GM12878 (cell line): ENCODE results near the gene MYL12B. TPM values are rescaled to one million over a fixed set of nuclear protein-coding genes. Genes with fewer than 3 reads are reported as not detected.

ENCODE experiments used
- ATAC-seq: fragments of 200-7000 bp; cut with Tn5 transposase; 3 replicates; pipeline ENCODE4 v1.9.1; 2020; ENCODE audit warnings: mild to moderate bottlenecking, moderate library complexity
- BruUV-seq: library from RNA; stranded (reverse); fragments of 400-500 nt; replicated peaks from 2 replicates; lab custom pipeline; 2021; lab: Mats Ljungman, UMichigan
- CTCF ChIA-PET: fragments of 300-600 bp; sonication (Branson Sonifier 250); formaldehyde crosslinking; extraction: SDS; loops from one replicate; lab custom pipeline; 2021; ENCODE audit warnings: inconsistent platforms; lab: Yijun Ruan, JAX
- POLR2A ChIA-PET: fragments of 350-600 bp; formaldehyde crosslinking; extraction: SDS; loops from one replicate; lab custom pipeline; 2021; ENCODE audit warnings: inconsistent platforms; lab: Charles Lee
- RAD21 ChIA-PET: fragments of 300-600 bp; sonication (Branson Sonifier 250); formaldehyde crosslinking; loops from one replicate; lab custom pipeline; 2023; ENCODE audit warnings: antibody characterized with exemption; ENCODE audit not compliant: unreplicated experiment; lab: Charles Lee
- SMC1A ChIA-PET: fragments of 300-600 bp; sonication (Branson Sonifier 250); formaldehyde crosslinking; loops from one replicate; lab custom pipeline; 2023; ENCODE audit not compliant: unreplicated experiment, uncharacterized antibody; lab: Charles Lee
- DNase-seq: peaks from one replicate; pipeline ENCODE4 v3.0.0-alpha.2; 2011; ENCODE audit warnings: low read depth, low spot score
- FAIRE-seq: peaks from 3 replicates; lab custom pipeline; 2011; peaks lifted over from hg19 to GRCh38; lab: Jason Lieb, UNC
- H2AFZ ChIP-seq: 2 replicates; pipeline ENCODE4 v1.6.0; 2011; ENCODE audit warnings: low read depth, low read length, control low read depth; ENCODE audit not compliant: control insufficient read depth
- H3K27ac ChIP-seq: 2 replicates; pipeline ENCODE4 v1.5.1; 2011; ENCODE audit warnings: control low read depth; ENCODE audit not compliant: control insufficient read depth, insufficient read depth
- H3K27me3 ChIP-seq, 2 experiments: replicated peaks in 1 of 2; 2 replicates each; pipeline versions ENCODE4 v1.6.0 to v1.6.1; 2011; ENCODE audit warnings: low read length in 1 of 2; ENCODE audit not compliant: control insufficient read depth in 2 of 2, insufficient read depth in 2 of 2
- H3K36me3 ChIP-seq, 2 experiments: 2 replicates each; pipeline ENCODE4 v1.5.1; 2011; ENCODE audit warnings: low read length in 1 of 2; ENCODE audit not compliant: control insufficient read depth in 2 of 2, insufficient read depth in 2 of 2
- H3K4me1 ChIP-seq: 2 replicates; pipeline ENCODE4 v1.6.1; 2011; ENCODE audit warnings: mild to moderate bottlenecking, low read length, moderate library complexity, mixed read lengths; ENCODE audit not compliant: control insufficient read depth, insufficient read depth
- H3K4me2 ChIP-seq: 2 replicates; pipeline ENCODE4 v1.6.0; 2011; ENCODE audit warnings: control low read depth; ENCODE audit not compliant: control insufficient read depth, insufficient read depth
- H3K4me3 ChIP-seq: fragments of 200-600 bp; sonication (generic); 2 replicates; pipeline ENCODE4 v1.5.1; 2016
- H3K79me2 ChIP-seq: 2 replicates; pipeline ENCODE4 v1.6.0; 2011; ENCODE audit warnings: low read length; ENCODE audit not compliant: control insufficient read depth, insufficient read depth
- H3K9ac ChIP-seq: 2 replicates; pipeline ENCODE4 v1.8.0; 2011; ENCODE audit warnings: low read length, control low read depth, mixed read lengths; ENCODE audit not compliant: control insufficient read depth, insufficient read depth
- H3K9me3 ChIP-seq: replicated peaks from 3 replicates; pipeline ENCODE4 v1.5.1; 2011; ENCODE audit warnings: mild to moderate bottlenecking, low read length; ENCODE audit not compliant: control insufficient read depth, insufficient read depth
- H4K20me1 ChIP-seq: 2 replicates; pipeline ENCODE4 v1.6.0; 2011; ENCODE audit not compliant: control insufficient read depth, insufficient read depth
- CEBPB ChIP-seq, 2 experiments: fragments of 150-350 bp in 1 of 2; IDR thresholded peaks; 2 replicates each; pipeline ENCODE4 v1.6.1; 2012 to 2014; ENCODE audit warnings: low read depth in 2 of 2, low read length in 2 of 2, borderline replicate concordance in 1 of 2, inconsistent platforms in 1 of 2
- CHD2 ChIP-seq: IDR thresholded peaks from 2 replicates; pipeline ENCODE4 v1.6.1; 2011; ENCODE audit warnings: low read depth, low read length, improper control_type of control experiment, borderline replicate concordance
- HCFC1 ChIP-seq: fragments of 150-350 bp; IDR thresholded peaks from 2 replicates; pipeline ENCODE4 v1.6.1; 2014; ENCODE audit warnings: low read length
- JUNB ChIP-seq: IDR thresholded peaks from 2 replicates; pipeline ENCODE4 v1.6.1; 2016; ENCODE audit warnings: antibody characterized with exemption, mild to moderate bottlenecking
- KDM1A ChIP-seq: fragments of 200-600 bp; sonication (generic); IDR thresholded peaks from 2 replicates; pipeline ENCODE4 v1.6.1; 2016; ENCODE audit warnings: borderline replicate concordance
- MXI1 ChIP-seq: fragments of 150-350 bp; IDR thresholded peaks from 2 replicates; pipeline ENCODE4 v1.6.1; 2011; ENCODE audit warnings: low read depth, mild to moderate bottlenecking, inconsistent platforms, low read length, improper control_type of control experiment
- PAX8 ChIP-seq: fragments of 450-650 bp; IDR thresholded peaks from 2 replicates; pipeline ENCODE4 v1.6.1; 2017; ENCODE audit warnings: mild to moderate bottlenecking, moderate library complexity
- RUNX3 ChIP-seq: IDR thresholded peaks from 2 replicates; pipeline ENCODE4 v1.6.1; 2012; ENCODE audit warnings: low read length, inconsistent platforms
- STAT3 ChIP-seq: IDR thresholded peaks from 2 replicates; pipeline ENCODE4 v1.6.1; 2011; ENCODE audit warnings: low read depth, low read length, improper control_type of control experiment
- YBX1 ChIP-seq: fragments of 450-650 bp; IDR thresholded peaks from 2 replicates; pipeline ENCODE4 v1.6.1; 2016; ENCODE audit warnings: antibody characterized with exemption
- YY1 ChIP-seq: IDR thresholded peaks from 2 replicates; pipeline ENCODE4 v1.6.1; 2011; ENCODE audit warnings: low read depth, mild to moderate bottlenecking, low read length
- WGBS: methylation state at CpG from one replicate; pipeline ENCODE4 v1.1.6; 2016; ENCODE audit warnings: low lambda C conversion rate; ENCODE audit not compliant: insufficient replicate concordance, insufficient coverage; ENCODE audit errors: missing lambda C conversion rate; 5-methylcytosine and 5-hydroxymethylcytosine counted together
- in situ Hi-C: fragments of 300-500 bp; cut with MboI; formaldehyde crosslinking; loops from 9 replicates; pipeline ENCODE4 v1.14.3; 2018; ENCODE audit warnings: mixed read lengths
- intact Hi-C: fragments of 100-400 bp; cut with micrococcal nuclease; formaldehyde crosslinking; loops from one replicate; pipeline ENCODE4 v1.14.2; 2022; ENCODE audit not compliant: unreplicated experiment
- polyA plus RNA-seq, 11 experiments: library from polyadenylated mRNA; depleted of rRNA in 4 of 11; unstranded in 6 of 11; stranded (reverse) in 5 of 11; fragments of >200 nt; fragmentation: Nextera tagmentation in 4 of 11; fragmentation: Illumina TruSeq in 1 of 11; extraction: Ambion mirVana in 4 of 11; extraction: Trizol in 1 of 11; gene quantifications; 1 replicate in 1 of 11; 2 replicates in 10 of 11; pipeline versions ENCODE4 v1.2.1 to v1.2.3, GENCODE V29; 2011 to 2016; ENCODE audit warnings: inconsistent platforms in 2 of 11, missing spikeins in 2 of 11, low read depth in 1 of 11
- total RNA-seq, 4 experiments: library from RNA; depleted of rRNA in 3 of 4; stranded (reverse); fragments of >200 nt in 3 of 4; fragmentation: Illumina TruSeq in 1 of 4; extraction: Trizol in 1 of 4; gene quantifications; 2 replicates each; pipeline versions ENCODE4 v1.2.1 to v1.2.3, GENCODE V29; 2013 to 2021
- TF ChIP-seq, protein P1 (sequence below), 3 experiments: IDR thresholded peaks in 2 of 3; conservative IDR thresholded peaks in 1 of 3; 2 replicates each; pipeline ENCODE4 v1.5.1; 2011; ENCODE audit warnings: low read depth in 3 of 3, low read length in 3 of 3, mild to moderate bottlenecking in 3 of 3, control low read depth in 2 of 3, moderate library complexity in 2 of 3, inconsistent platforms in 1 of 3, mixed read lengths in 1 of 3; ENCODE audit not compliant: control insufficient read depth in 2 of 3, insufficient read depth in 1 of 3; ENCODE audit errors: extremely low read depth in 1 of 3
- TF ChIP-seq, protein P2 (sequence below): fragments of 450-650 bp; IDR thresholded peaks from 2 replicates; pipeline ENCODE4 v1.6.1; 2014; ENCODE audit warnings: mild to moderate bottlenecking
- TF ChIP-seq, protein P3 (sequence below): fragments of 450-650 bp; IDR thresholded peaks from 2 replicates; pipeline ENCODE4 v1.6.1; 2017; ENCODE audit warnings: mild to moderate bottlenecking, moderate library complexity
- TF ChIP-seq, protein P4 (sequence below): fragments of 450-650 bp; formaldehyde crosslinking; IDR thresholded peaks from 2 replicates; pipeline ENCODE4 v1.4.0; 2022; ENCODE audit warnings: mild to moderate bottlenecking, moderate library complexity

MYL12B gene
- total and polyA plus RNA-seq, 10 of the 15 experiments (the other 5 are each of a cell fraction or from before 2014, with no cell fraction given): 179 to 739 (median 400) TPM

DNA sequence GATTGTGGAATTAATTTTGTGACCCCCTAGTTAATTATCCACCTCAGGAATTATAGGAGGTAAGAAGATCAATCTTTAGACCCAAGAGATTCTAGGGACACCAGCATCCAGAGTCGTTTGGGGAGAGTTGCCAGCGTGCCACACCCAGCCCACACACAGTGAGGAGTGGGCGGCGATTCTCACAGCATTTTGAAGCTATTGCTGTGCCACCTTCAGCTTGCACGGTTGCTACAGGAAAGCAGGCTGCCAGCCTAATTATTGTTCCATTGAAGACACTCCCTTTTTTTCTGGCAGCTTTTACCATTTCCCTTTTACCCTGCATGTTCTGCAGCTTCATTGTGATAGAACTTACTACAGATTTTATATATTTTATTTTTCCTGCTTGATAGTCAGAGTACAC lies 27.5 kb upstream of the MYL12B start:
- Histone ChIP-seq H2AFZ (no peak overlapping the region), H3K27me3 (no peaks in the 10 kb centered on the region), H3K4me1 (no peaks in the 10 kb centered on the region), H3K79me2 (no peaks in the 10 kb centered on the region), H3K9me3 (no peaks in the 10 kb centered on the region; the same call in 2 of the 3 replicates), H3K36me3 (no peaks in the 10 kb centered on the region), H3K9ac (no peak overlapping the region), H3K27ac (no peak overlapping the region), H3K4me2 (no peak overlapping the region), H4K20me1 (no peaks in the 10 kb centered on the region), H3K4me3 (no peak overlapping the region)
- FAIRE-seq: no peak
- ChIA-PET POLR2A (no interaction called here), SMC1A (interaction anchor here (0.8 to 1.6 kb wide), 7 partner anchors 10 to 106 kb away, joined by 3 to 7 read pairs (median 3); no protein-coding TSS in a partner anchor), CTCF (interaction anchor here (0.5 to 1.1 kb wide), 5 partner anchors 12 to 306 kb away, joined by 3 to 4 read pairs (median 3); no protein-coding TSS in a partner anchor), RAD21 (interaction anchor here (1.1 kb wide), 1 partner anchor 83 kb away, joined by 3 read pairs; no protein-coding TSS in a partner anchor)
- 67% methylated on average over 5 of the region's 5 CpGs for WGBS
- ATAC-seq: no peak
- in situ Hi-C loops (no loop called here), intact Hi-C loops (no loop called here)
- BruUV-seq: no TSS peak
- no peak for DNase-seq
- TF ChIP-seq CHD2 (no peak), HCFC1 (no peak), KDM1A (no peak), MXI1 (no peak), CEBPB (IDR thresholded peaks at IDR 0.05; ENCODE audit: borderline replicate concordance in 1 of 2, low read depth in 2 of 2, low read length in 2 of 2) (no peak), PAX8 (no peak), YBX1 (no peak), STAT3 (no peak), YY1 (no peak), RUNX3 (no peak), JUNB (no peak)
- TF ChIP-seq, protein P1, sequence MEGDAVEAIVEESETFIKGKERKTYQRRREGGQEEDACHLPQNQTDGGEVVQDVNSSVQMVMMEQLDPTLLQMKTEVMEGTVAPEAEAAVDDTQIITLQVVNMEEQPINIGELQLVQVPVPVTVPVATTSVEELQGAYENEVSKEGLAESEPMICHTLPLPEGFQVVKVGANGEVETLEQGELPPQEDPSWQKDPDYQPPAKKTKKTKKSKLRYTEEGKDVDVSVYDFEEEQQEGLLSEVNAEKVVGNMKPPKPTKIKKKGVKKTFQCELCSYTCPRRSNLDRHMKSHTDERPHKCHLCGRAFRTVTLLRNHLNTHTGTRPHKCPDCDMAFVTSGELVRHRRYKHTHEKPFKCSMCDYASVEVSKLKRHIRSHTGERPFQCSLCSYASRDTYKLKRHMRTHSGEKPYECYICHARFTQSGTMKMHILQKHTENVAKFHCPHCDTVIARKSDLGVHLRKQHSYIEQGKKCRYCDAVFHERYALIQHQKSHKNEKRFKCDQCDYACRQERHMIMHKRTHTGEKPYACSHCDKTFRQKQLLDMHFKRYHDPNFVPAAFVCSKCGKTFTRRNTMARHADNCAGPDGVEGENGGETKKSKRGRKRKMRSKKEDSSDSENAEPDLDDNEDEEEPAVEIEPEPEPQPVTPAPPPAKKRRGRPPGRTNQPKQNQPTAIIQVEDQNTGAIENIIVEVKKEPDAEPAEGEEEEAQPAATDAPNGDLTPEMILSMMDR (IDR thresholded peaks at IDR 0.05 in 2 of 3, conservative IDR thresholded peaks at IDR 0.05 in 1 of 3; ENCODE audit: control insufficient read depth in 2 of 3, extremely low read depth in 1 of 3, insufficient read depth in 1 of 3, low read depth in 3 of 3, low read length in 3 of 3): no peak
- TF ChIP-seq, protein P2, sequence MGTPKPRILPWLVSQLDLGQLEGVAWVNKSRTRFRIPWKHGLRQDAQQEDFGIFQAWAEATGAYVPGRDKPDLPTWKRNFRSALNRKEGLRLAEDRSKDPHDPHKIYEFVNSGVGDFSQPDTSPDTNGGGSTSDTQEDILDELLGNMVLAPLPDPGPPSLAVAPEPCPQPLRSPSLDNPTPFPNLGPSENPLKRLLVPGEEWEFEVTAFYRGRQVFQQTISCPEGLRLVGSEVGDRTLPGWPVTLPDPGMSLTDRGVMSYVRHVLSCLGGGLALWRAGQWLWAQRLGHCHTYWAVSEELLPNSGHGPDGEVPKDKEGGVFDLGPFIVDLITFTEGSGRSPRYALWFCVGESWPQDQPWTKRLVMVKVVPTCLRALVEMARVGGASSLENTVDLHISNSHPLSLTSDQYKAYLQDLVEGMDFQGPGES: no peak
- TF ChIP-seq, protein P3, sequence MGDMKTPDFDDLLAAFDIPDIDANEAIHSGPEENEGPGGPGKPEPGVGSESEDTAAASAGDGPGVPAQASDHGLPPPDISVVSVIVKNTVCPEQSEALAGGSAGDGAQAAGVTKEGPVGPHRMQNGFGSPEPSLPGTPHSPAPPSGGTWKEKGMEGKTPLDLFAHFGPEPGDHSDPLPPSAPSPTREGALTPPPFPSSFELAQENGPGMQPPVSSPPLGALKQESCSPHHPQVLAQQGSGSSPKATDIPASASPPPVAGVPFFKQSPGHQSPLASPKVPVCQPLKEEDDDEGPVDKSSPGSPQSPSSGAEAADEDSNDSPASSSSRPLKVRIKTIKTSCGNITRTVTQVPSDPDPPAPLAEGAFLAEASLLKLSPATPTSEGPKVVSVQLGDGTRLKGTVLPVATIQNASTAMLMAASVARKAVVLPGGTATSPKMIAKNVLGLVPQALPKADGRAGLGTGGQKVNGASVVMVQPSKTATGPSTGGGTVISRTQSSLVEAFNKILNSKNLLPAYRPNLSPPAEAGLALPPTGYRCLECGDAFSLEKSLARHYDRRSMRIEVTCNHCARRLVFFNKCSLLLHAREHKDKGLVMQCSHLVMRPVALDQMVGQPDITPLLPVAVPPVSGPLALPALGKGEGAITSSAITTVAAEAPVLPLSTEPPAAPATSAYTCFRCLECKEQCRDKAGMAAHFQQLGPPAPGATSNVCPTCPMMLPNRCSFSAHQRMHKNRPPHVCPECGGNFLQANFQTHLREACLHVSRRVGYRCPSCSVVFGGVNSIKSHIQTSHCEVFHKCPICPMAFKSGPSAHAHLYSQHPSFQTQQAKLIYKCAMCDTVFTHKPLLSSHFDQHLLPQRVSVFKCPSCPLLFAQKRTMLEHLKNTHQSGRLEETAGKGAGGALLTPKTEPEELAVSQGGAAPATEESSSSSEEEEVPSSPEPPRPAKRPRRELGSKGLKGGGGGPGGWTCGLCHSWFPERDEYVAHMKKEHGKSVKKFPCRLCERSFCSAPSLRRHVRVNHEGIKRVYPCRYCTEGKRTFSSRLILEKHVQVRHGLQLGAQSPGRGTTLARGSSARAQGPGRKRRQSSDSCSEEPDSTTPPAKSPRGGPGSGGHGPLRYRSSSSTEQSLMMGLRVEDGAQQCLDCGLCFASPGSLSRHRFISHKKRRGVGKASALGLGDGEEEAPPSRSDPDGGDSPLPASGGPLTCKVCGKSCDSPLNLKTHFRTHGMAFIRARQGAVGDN: no peak
- TF ChIP-seq, protein P4, sequence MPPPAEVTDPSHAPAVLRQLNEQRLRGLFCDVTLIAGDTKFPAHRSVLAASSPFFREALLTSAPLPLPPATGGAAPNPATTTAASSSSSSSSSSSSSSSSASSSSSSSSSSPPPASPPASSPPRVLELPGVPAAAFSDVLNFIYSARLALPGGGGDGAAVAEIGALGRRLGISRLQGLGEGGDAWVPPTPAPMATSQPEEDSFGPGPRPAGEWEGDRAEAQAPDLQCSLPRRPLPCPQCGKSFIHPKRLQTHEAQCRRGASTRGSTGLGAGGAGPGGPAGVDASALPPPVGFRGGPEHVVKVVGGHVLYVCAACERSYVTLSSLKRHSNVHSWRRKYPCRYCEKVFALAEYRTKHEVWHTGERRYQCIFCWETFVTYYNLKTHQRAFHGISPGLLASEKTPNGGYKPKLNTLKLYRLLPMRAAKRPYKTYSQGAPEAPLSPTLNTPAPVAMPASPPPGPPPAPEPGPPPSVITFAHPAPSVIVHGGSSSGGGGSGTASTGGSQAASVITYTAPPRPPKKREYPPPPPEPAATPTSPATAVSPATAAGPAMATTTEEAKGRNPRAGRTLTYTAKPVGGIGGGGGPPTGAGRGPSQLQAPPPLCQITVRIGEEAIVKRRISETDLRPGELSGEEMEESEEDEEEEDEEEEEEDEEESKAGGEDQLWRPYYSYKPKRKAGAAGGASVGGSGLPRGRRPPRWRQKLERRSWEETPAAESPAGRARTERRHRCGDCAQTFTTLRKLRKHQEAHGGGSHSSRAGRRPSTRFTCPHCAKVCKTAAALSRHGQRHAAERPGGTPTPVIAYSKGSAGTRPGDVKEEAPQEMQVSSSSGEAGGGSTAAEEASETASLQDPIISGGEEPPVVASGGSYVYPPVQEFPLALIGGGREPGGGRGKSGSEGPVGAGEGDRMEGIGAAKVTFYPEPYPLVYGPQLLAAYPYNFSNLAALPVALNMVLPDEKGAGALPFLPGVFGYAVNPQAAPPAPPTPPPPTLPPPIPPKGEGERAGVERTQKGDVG: no peak
